ENCODE measurements around the gene ATP1B3. TPM values are rescaled to one million over a fixed set of nuclear protein-coding genes. Genes with fewer than 3 reads are reported as not detected.

The ATP1B3 gene
- total RNA-seq, 2 experiments from 2014 or later, result 22.2 to 22.5 TPM

DNA sequence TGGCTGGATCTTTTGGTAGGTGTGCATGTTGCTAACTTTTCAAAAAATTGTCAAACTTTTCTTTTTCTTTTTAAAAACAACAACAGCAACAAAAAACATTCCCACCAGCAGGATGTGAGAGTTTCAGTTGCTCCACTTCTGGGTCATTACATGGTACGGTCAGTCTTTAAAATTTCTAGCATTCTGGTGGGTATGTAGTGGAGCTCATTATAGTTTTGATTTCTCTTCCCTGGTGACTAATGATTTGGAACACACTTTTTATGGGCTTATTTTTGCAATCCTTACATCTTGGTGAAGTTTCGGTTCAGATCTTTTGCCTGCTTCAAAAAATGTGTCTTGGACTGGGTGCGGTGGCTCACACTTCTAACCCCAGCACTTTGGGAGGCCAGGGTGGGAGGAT is 19.3 kb downstream of the ATP1B3 start:
- Histone ChIP-seq H3K9me3 (ENCODE audit: control insufficient read depth in 1 of 2, insufficient read depth in 1 of 2, low read length in 2 of 2) (peaks cover 4 to 10% of the 10 kb centered on the region in 2 experiments), H3K4me1 (ENCODE audit: insufficient read depth, low read length) (no peaks in the 10 kb centered on the region), H3K27ac (ENCODE audit: low read depth in 1 of 2, low read length in 2 of 2) (no peak overlapping the region), H3K27me3 (ENCODE audit: control insufficient read depth in 1 of 2, insufficient read depth in 2 of 2, low read length in 2 of 2) (no peaks in the 10 kb centered on the region), H3K36me3 (ENCODE audit: insufficient read depth, low read length) (no peaks in the 10 kb centered on the region), H3K4me3 (ENCODE audit: low read length) (no peak overlapping the region)
- DNase-seq (no peak), ATAC-seq (ENCODE audit: poor library complexity) (no peak)
- intact Hi-C loops (cut with DNase I, micrococcal nuclease), result no loop called here
- Mint-ChIP-seq H3K36me3 (ENCODE audit: low read depth) (peaks cover 44% of the 10 kb centered on the region), H3K4me3 (no peak overlapping the region), H3K9me3 (peaks cover 4% of the 10 kb centered on the region), H3K4me1 (ENCODE audit: low read depth) (peaks cover 24% of the 10 kb centered on the region), H3K27me3 (no peaks in the 10 kb centered on the region), H3K27ac (no peak overlapping the region)
- ChIA-PET CTCF (no interaction called here), POLR2A (no interaction called here)
- TF ChIP-seq, protein P1, sequence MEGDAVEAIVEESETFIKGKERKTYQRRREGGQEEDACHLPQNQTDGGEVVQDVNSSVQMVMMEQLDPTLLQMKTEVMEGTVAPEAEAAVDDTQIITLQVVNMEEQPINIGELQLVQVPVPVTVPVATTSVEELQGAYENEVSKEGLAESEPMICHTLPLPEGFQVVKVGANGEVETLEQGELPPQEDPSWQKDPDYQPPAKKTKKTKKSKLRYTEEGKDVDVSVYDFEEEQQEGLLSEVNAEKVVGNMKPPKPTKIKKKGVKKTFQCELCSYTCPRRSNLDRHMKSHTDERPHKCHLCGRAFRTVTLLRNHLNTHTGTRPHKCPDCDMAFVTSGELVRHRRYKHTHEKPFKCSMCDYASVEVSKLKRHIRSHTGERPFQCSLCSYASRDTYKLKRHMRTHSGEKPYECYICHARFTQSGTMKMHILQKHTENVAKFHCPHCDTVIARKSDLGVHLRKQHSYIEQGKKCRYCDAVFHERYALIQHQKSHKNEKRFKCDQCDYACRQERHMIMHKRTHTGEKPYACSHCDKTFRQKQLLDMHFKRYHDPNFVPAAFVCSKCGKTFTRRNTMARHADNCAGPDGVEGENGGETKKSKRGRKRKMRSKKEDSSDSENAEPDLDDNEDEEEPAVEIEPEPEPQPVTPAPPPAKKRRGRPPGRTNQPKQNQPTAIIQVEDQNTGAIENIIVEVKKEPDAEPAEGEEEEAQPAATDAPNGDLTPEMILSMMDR (IDR thresholded peaks at IDR 0.05), result no peak

DNA sequence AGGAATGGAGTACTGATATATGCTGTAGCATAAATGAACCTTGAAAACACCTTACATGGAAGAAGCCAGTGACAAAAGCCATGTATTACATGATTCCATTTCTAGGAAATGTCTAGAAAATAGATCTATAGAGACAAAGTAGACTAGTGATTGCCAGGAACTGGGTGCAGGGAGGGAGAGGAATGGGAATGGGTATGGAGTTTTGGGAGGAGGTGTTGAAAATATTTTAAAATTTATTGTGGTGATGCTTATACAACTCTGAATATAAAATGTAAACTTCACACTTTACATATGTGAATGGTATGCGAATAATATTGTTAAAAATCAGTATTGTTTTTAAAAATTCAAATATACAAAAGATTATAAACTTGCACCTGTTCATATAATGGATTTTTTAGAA is 22.5 kb downstream of the ATP1B3 start:
- TF ChIP-seq, protein P1 (IDR thresholded peaks at IDR 0.05), result no peak
- ATAC-seq (ENCODE audit: poor library complexity) (no peak), DNase-seq (no peak)
- peaks cover 7 to 10% of the 10 kb centered on the region in 2 experiments for H3K9me3 ChIP-seq (ENCODE audit: control insufficient read depth in 1 of 2, insufficient read depth in 1 of 2, low read length in 2 of 2)
- H3K36me3 ChIP-seq (ENCODE audit: insufficient read depth, low read length), result no peaks in the 10 kb centered on the region
- peaks cover 15% of the 10 kb centered on the region for H3K4me1 Mint-ChIP-seq (ENCODE audit: low read depth)
- H3K4me1 ChIP-seq (ENCODE audit: insufficient read depth, low read length), result no peaks in the 10 kb centered on the region
- H3K36me3 Mint-ChIP-seq (ENCODE audit: low read depth), result peaks cover 44% of the 10 kb centered on the region
- H3K9me3 Mint-ChIP-seq, result peaks cover 4% of the 10 kb centered on the region
- POLR2A ChIA-PET, result no interaction called here
- no peaks in the 10 kb centered on the region for H3K27me3 ChIP-seq (ENCODE audit: control insufficient read depth in 1 of 2, insufficient read depth in 2 of 2, low read length in 2 of 2)
- H3K4me3 ChIP-seq (ENCODE audit: low read length), result no peak overlapping the region
- H3K27ac ChIP-seq (ENCODE audit: low read depth in 1 of 2, low read length in 2 of 2), result no peak overlapping the region
- intact Hi-C loops (cut with DNase I, micrococcal nuclease), result no loop called here
- H3K4me3 Mint-ChIP-seq, result no peak overlapping the region
- H3K27ac Mint-ChIP-seq, result no peak overlapping the region
- H3K27me3 Mint-ChIP-seq, result no peaks in the 10 kb centered on the region
- CTCF ChIA-PET, result no interaction called here

DNA sequence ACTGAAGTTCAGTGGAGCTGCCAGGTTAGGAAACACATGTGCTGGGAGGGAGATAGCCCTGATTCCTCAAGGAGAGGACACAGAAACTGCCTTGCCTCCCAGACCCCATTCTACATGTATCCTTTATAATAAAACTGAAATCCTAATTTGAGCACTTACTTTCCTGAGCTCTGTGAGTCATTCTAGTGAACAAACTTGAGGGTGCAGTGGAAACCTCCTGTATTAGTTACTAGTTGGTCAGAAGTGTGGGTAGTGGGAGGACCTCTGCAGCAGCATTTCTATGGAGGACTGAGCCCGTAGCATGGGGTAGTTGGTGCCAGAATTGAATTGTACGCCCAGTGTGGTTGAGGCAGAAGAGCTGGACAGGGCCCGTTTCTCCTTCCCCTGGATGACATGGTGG is 23.9 kb downstream of the ATP1B3 start:
- Mint-ChIP-seq H3K36me3 (ENCODE audit: low read depth) (peaks cover 48% of the 10 kb centered on the region), H3K27ac (no peak overlapping the region)
- intact Hi-C loops (cut with DNase I, micrococcal nuclease), result no loop called here

More for the DNA sequence above, 23.9 kb downstream of the ATP1B3 start:
- no peak overlapping the region for H3K27ac ChIP-seq (ENCODE audit: low read depth in 1 of 2, low read length in 2 of 2)
- Mint-ChIP-seq H3K9me3 (peaks cover 4% of the 10 kb centered on the region), H3K27me3 (no peaks in the 10 kb centered on the region), H3K4me1 (ENCODE audit: low read depth) (peaks cover 15% of the 10 kb centered on the region), H3K4me3 (no peak overlapping the region)
- DNase-seq, result no peak
- TF ChIP-seq, protein P1 (IDR thresholded peaks at IDR 0.05), result no peak
- ChIA-PET POLR2A (interaction anchor here (0.8 kb wide), 1 partner anchor 512 kb away, joined by 3 read pairs; no protein-coding TSS in a partner anchor), CTCF (no interaction called here)
- H3K9me3 ChIP-seq (ENCODE audit: control insufficient read depth in 1 of 2, insufficient read depth in 1 of 2, low read length in 2 of 2), result peaks cover 7 to 10% of the 10 kb centered on the region in 2 experiments
- no peak overlapping the region for H3K4me3 ChIP-seq (ENCODE audit: low read length)
- no peaks in the 10 kb centered on the region for H3K27me3 ChIP-seq (ENCODE audit: control insufficient read depth in 1 of 2, insufficient read depth in 2 of 2, low read length in 2 of 2)
- H3K4me1 ChIP-seq (ENCODE audit: insufficient read depth, low read length), result no peaks in the 10 kb centered on the region
- H3K36me3 ChIP-seq (ENCODE audit: insufficient read depth, low read length), result no peaks in the 10 kb centered on the region
- ATAC-seq (ENCODE audit: poor library complexity), result no peak
